Lower leg skin (tissue), 3 donors: ENCODE data around the gene ALDH3B2.

ENCODE experiments used
- POLR2A ChIP-seq, 2 donors: fragments of 450-650 bp; IDR thresholded peaks; one replicate each; pipeline ENCODE4 v1.6.1; 2016 to 2017; ENCODE audit warnings: antibody characterized with exemption in 2 of 2, mild to moderate bottlenecking in 1 of 2, moderate library complexity in 1 of 2
- TF ChIP-seq, protein P1 (sequence below), 3 donors: fragments of 450-650 bp; IDR thresholded peaks; one replicate each; pipeline ENCODE4 v1.5.1; 2016; ENCODE audit warnings: antibody characterized with exemption in 3 of 3, mild to moderate bottlenecking in 3 of 3, moderate library complexity in 2 of 3

GRCh38 chr11:67687986-67688385 is 13.6 kb upstream of the ALDH3B2 start:
- TF ChIP-seq, protein P1, sequence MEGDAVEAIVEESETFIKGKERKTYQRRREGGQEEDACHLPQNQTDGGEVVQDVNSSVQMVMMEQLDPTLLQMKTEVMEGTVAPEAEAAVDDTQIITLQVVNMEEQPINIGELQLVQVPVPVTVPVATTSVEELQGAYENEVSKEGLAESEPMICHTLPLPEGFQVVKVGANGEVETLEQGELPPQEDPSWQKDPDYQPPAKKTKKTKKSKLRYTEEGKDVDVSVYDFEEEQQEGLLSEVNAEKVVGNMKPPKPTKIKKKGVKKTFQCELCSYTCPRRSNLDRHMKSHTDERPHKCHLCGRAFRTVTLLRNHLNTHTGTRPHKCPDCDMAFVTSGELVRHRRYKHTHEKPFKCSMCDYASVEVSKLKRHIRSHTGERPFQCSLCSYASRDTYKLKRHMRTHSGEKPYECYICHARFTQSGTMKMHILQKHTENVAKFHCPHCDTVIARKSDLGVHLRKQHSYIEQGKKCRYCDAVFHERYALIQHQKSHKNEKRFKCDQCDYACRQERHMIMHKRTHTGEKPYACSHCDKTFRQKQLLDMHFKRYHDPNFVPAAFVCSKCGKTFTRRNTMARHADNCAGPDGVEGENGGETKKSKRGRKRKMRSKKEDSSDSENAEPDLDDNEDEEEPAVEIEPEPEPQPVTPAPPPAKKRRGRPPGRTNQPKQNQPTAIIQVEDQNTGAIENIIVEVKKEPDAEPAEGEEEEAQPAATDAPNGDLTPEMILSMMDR (IDR thresholded peaks at IDR 0.05), result no peak
- no peak for TF ChIP-seq POLR2A (IDR thresholded peaks at IDR 0.05)
